Ovary (tissue), 9 donors: ENCODE results near the gene CRYBA2. TPM values are rescaled to one million over a fixed set of nuclear protein-coding genes. Genes with fewer than 3 reads are reported as not detected.

Experiments
- DNase-seq, 5 donors: peaks; one replicate each; pipeline ENCODE4 v3.0.0-alpha.2; 2019 to 2020
- H3K27ac ChIP-seq, 2 donors: fragments of 200-600 bp; one replicate each; pipeline versions ENCODE4 v1.5.1 to v1.8.0; 2019 to 2022
- H3K27me3 ChIP-seq: fragments of 200-600 bp; one replicate; pipeline ENCODE4 v1.8.0; 2022
- H3K36me3 ChIP-seq: fragments of 200-600 bp; sonication (generic); one replicate; pipeline ENCODE4 v1.5.1; 2019
- H3K4me1 ChIP-seq: one replicate; pipeline ENCODE4 v1.8.1; 2013; ENCODE audit warnings: mild to moderate bottlenecking, moderate library complexity; ENCODE audit not compliant: insufficient read depth
- H3K4me3 ChIP-seq: fragments of 200-600 bp; sonication (generic); one replicate; pipeline ENCODE4 v1.5.1; 2017
- H3K9me3 ChIP-seq, 2 donors: fragments of 200-600 bp in 1 of 2; sonication (generic) in 1 of 2; one replicate each; pipeline versions ENCODE4 v1.5.1 to v1.8.1; 2013 to 2019; ENCODE audit warnings: mild to moderate bottlenecking in 1 of 2, moderate library complexity in 1 of 2
- EP300 ChIP-seq: sonication (generic); formaldehyde crosslinking; IDR thresholded peaks from one replicate; pipeline ENCODE4 v1.6.1; 2017; ENCODE audit warnings: antibody characterized with exemption
- POLR2A ChIP-seq: fragments of 450-650 bp; IDR thresholded peaks from one replicate; pipeline ENCODE4 v1.6.1; 2017; ENCODE audit warnings: antibody characterized with exemption, mild to moderate bottlenecking, moderate library complexity
- WGBS, 3 donors: extraction: QIAGEN DNeasy Blood & Tissue Kit in 1 of 3; methylation state at CpG; one replicate each; pipeline versions ENCODE4 v1.1.5 to v1.1.7; 2013 to 2017; 5-methylcytosine and 5-hydroxymethylcytosine counted together
- intact Hi-C, 4 donors: fragments of 100-400 bp; cut with DNase I; formaldehyde crosslinking; loops; one replicate each; pipeline versions ENCODE4 v1.11.0 to v1.15.1; 2022 to 2023
- polyA plus RNA-seq, 2 donors: library from polyadenylated mRNA; stranded (reverse); fragments of 200-250 nt in 1 of 2; fragments of 350-450 nt in 1 of 2; fragmentation: Illumina TruSeq in 1 of 2; extraction: RNeasy Lipid Tissue Mini Kit (QIAGEN cat#74804) in 1 of 2; gene quantifications; one replicate each; pipeline ENCODE4 v1.2.3, GENCODE V29; 2013 to 2014
- total RNA-seq, 7 donors: library from RNA; depleted of rRNA in 2 of 7; stranded (reverse); fragments of >200 nt in 2 of 7; fragmentation: NEBNext Ultra II Directional in 3 of 7; extraction: Animal tissue kit (Norgen Biotek cat#: 25700) in 3 of 7; gene quantifications; one replicate each; pipeline versions ENCODE4 v1.1.0 to v1.2.4, GENCODE V29; 2016 to 2023
- TF ChIP-seq, protein P1 (sequence below), 3 donors: fragments of 450-650 bp in 2 of 3; fragments of 200-600 bp in 1 of 3; IDR thresholded peaks; one replicate each; pipeline versions ENCODE4 v1.5.1 to v1.8.0; 2016 to 2022; ENCODE audit warnings: antibody characterized with exemption in 3 of 3, mild to moderate bottlenecking in 1 of 3
- donor health status: DM: no; HTN: no; CAD: no; lungs with moderate emphysema.
- donor health status: DM: no; HTN: no; CAD: no.
- donor health status: Bipolar disorder and iron deficiency.
- donor health status: DM: yes; HTN: yes; CAD: no.
- donor health status: DM: no; HTN: no; CAD: no.
- donor health status: DM: yes; HTN: yes; CAD: no.

CRYBA2 gene
- total and polyA plus RNA-seq, 9 donors = not detected

- H3K27ac ChIP-seq = no peak overlapping the region
- TF ChIP-seq, protein P1, sequence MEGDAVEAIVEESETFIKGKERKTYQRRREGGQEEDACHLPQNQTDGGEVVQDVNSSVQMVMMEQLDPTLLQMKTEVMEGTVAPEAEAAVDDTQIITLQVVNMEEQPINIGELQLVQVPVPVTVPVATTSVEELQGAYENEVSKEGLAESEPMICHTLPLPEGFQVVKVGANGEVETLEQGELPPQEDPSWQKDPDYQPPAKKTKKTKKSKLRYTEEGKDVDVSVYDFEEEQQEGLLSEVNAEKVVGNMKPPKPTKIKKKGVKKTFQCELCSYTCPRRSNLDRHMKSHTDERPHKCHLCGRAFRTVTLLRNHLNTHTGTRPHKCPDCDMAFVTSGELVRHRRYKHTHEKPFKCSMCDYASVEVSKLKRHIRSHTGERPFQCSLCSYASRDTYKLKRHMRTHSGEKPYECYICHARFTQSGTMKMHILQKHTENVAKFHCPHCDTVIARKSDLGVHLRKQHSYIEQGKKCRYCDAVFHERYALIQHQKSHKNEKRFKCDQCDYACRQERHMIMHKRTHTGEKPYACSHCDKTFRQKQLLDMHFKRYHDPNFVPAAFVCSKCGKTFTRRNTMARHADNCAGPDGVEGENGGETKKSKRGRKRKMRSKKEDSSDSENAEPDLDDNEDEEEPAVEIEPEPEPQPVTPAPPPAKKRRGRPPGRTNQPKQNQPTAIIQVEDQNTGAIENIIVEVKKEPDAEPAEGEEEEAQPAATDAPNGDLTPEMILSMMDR (IDR thresholded peaks at IDR 0.05) = no peak
- TF ChIP-seq POLR2A (no peak), EP300 (no peak)
- no peak for DNase-seq
- no peaks in the 10 kb centered on the region for H3K36me3 ChIP-seq
- intact Hi-C loops = no loop called here
- no peak overlapping the region for H3K4me3 ChIP-seq
- no peaks in the 10 kb centered on the region for H3K27me3 ChIP-seq
- H3K4me1 ChIP-seq = no peaks in the 10 kb centered on the region
- 77 to 86% (median 84%) methylated on average over 10 of the region's 10 CpGs for WGBS, 3 donors
- no peaks in the 10 kb centered on the region for H3K9me3 ChIP-seq
These were observed 25.5 kb upstream of the CRYBA2 start for GRCh38 chr2:219018726-219019125.

DNA sequence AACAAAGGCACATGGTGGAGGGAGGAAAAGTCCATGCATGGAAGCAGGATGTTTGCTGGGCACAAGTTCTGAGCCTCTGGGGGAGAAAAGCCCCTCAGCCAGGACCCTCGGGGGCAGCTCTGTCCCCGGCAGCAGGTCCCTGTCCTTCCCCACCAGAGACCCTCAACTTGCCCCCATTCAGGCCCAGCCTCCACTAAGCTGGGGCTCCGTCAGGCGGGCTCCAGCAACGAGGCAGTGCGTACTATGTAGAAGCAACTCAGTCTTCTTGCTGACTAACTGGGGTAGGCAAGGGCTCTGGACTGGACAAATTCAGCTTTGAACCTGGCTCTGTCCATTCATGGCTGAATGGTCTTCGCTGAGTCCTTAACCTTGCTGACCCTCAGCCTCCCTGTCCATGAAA is 25.1 kb upstream of the CRYBA2 start:
- no peaks in the 10 kb centered on the region for H3K4me1 ChIP-seq
- DNase-seq = no peak
- H3K27me3 ChIP-seq = no peaks in the 10 kb centered on the region
- no peaks in the 10 kb centered on the region for H3K9me3 ChIP-seq
- H3K4me3 ChIP-seq = no peak overlapping the region
- intact Hi-C loops = no loop called here
- H3K36me3 ChIP-seq = no peaks in the 10 kb centered on the region
- 75 to 86% (median 78%) methylated on average over 7 of the region's 7 CpGs for WGBS, 3 donors
- TF ChIP-seq POLR2A = no peak
- TF ChIP-seq, protein P1 (IDR thresholded peaks at IDR 0.05) = no peak
- TF ChIP-seq EP300 = no peak
- H3K27ac ChIP-seq = no peak overlapping the region

- no peaks in the 10 kb centered on the region for H3K9me3 ChIP-seq
- TF ChIP-seq, protein P1 (IDR thresholded peaks at IDR 0.05) = no peak
- TF ChIP-seq POLR2A (no peak), EP300 (no peak)
- no peak overlapping the region for H3K4me3 ChIP-seq
- 60 to 67% (median 60%) methylated on average over 14 of the region's 14 CpGs for WGBS, 3 donors
- intact Hi-C loops = no loop called here
- no peak for DNase-seq
- H3K27me3 ChIP-seq = no peaks in the 10 kb centered on the region
- no peaks in the 10 kb centered on the region for H3K36me3 ChIP-seq
- H3K4me1 ChIP-seq = no peaks in the 10 kb centered on the region
- H3K27ac ChIP-seq = no peak overlapping the region
These were observed 24.1 kb upstream of the CRYBA2 start for GRCh38 chr2:219017201-219017931.

DNA sequence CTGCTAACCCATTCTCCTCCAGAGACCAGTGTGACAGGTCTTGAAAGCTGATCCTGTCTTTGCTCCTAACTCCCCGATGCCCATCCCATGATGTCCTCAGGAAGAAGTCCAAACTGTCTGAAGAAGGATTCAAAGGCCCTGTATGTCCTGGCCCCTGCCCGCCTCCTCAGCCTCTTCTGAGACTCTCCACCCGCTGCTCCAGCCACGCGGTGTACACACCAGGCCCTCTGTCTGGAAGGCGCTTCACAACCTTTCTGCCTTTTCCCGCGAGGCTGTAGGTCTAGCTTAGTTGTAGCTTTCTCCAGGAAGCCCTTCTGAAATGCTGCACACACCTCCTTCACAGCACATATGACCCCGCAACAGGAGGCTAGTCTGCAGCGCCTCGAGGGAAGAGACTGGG is 23.5 kb upstream of the CRYBA2 start:
- no peaks in the 10 kb centered on the region for H3K27me3 ChIP-seq
- no peaks in the 10 kb centered on the region for H3K9me3 ChIP-seq
- H3K4me3 ChIP-seq = no peak overlapping the region
- no peak overlapping the region for H3K27ac ChIP-seq
- no peaks in the 10 kb centered on the region for H3K36me3 ChIP-seq
- no peak for DNase-seq
- intact Hi-C loops = no loop called here
- WGBS, 3 donors = 88 to 91% (median 89%) methylated on average over 11 of the region's 11 CpGs
- no peaks in the 10 kb centered on the region for H3K4me1 ChIP-seq
- no peak for TF ChIP-seq POLR2A
- no peak for TF ChIP-seq EP300
- TF ChIP-seq, protein P1 (IDR thresholded peaks at IDR 0.05) = no peak
